WTC11 (cell line): Measurements from ENCODE around the gene CACNG5.

Experiments
- SMAD3 ChIP-seq: sonication (generic); formaldehyde crosslinking; IDR thresholded peaks from 2 replicates; pipeline ENCODE4 v1.8.0; 2022; ENCODE audit warnings: missing genetic modification reagents, mild to moderate bottlenecking, borderline replicate concordance
- SP1 ChIP-seq: sonication (generic); formaldehyde crosslinking; conservative IDR thresholded peaks from 2 replicates; pipeline ENCODE4 v1.8.1; 2022; ENCODE audit warnings: missing genetic modification reagents
- TF ChIP-seq, protein P1 (sequence below): fragments of 200-600 bp; IDR thresholded peaks from 2 replicates; pipeline ENCODE4 v1.8.0; 2022; ENCODE audit warnings: antibody characterized with exemption

DNA sequence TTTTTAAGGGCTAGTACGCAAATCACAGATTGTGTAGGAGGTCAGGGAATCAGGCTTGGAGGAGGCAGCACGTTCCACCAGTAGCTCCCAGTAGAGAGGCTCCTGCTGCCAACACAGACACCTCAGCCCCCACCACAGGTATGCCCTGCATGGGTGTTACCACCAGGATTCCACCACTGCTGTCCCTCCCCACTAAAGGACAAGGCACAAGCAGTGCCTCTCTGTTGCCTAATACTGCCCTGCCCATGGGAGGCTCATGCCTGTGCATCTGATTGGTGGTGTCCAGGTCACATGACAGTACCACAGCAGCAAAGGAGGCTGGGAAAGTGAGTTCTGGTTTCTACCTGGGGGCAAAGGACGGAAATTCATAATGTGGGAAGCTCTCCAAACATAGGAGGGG, 96.0 kb downstream of the CACNG5 start:
- TF ChIP-seq, protein P1, sequence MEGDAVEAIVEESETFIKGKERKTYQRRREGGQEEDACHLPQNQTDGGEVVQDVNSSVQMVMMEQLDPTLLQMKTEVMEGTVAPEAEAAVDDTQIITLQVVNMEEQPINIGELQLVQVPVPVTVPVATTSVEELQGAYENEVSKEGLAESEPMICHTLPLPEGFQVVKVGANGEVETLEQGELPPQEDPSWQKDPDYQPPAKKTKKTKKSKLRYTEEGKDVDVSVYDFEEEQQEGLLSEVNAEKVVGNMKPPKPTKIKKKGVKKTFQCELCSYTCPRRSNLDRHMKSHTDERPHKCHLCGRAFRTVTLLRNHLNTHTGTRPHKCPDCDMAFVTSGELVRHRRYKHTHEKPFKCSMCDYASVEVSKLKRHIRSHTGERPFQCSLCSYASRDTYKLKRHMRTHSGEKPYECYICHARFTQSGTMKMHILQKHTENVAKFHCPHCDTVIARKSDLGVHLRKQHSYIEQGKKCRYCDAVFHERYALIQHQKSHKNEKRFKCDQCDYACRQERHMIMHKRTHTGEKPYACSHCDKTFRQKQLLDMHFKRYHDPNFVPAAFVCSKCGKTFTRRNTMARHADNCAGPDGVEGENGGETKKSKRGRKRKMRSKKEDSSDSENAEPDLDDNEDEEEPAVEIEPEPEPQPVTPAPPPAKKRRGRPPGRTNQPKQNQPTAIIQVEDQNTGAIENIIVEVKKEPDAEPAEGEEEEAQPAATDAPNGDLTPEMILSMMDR, result no peak
- TF ChIP-seq SP1, result no peak
- no peak for TF ChIP-seq SMAD3 (CRISPR knock-in tag)
